ENCODE results near the gene TBX3.

The TBX3 gene

DNA sequence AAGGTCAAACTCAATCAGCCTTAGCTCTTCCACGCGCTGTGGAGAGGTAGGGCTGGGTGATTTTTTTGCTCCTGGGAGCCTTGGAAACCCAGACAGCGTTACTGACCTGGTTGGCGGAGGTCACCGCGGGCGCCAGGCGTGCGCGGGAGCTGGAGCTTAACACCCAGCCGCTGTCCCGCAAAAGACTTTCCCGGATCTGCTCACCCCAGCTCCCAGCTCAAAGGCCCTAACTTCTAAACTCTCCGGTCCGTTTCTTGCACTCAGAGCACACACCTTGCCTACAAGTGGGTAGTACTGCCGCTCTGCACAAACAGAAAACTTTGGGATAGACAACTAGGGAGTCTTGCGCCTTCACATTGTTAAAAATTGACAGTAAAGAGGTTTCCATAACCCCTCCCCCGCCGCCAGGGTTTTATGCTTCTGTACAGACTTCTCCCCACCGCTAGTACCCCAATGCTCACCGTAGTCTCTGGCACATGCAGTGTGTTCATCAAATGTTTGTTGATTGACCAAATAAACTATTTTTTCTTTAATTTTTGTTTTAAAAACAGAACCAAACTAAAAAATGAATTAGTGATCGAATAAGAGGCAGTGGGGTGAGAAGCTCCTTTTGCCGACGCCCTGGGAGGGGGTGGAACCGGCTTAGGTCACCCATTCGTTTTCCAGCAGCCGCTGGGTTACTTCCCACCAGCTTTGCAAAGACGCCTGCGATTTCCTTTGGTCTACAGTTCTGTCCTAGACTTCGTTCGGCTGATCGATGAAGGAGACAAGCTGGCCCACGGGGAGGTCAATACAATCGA, 12.7 kb upstream of the TBX3 start:
- no peak for DNase-seq (ENCODE audit: low read depth)

DNA sequence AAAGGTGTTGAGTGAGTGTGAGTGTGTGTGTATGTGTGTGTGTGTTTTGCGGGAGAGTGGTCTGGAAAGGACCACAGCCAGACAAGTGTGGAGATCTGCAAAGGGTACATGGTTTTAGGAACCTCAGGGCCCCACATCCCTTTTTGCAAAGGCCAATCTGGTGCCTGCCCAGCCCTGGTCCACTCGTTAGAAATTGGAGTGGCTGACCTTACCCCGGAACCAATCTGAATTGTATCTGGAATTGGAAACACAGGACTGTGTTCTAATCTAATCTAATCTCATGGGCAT, 11.3 kb upstream of the TBX3 start:
- DNase-seq (ENCODE audit: low read depth), result no peak

DNA sequence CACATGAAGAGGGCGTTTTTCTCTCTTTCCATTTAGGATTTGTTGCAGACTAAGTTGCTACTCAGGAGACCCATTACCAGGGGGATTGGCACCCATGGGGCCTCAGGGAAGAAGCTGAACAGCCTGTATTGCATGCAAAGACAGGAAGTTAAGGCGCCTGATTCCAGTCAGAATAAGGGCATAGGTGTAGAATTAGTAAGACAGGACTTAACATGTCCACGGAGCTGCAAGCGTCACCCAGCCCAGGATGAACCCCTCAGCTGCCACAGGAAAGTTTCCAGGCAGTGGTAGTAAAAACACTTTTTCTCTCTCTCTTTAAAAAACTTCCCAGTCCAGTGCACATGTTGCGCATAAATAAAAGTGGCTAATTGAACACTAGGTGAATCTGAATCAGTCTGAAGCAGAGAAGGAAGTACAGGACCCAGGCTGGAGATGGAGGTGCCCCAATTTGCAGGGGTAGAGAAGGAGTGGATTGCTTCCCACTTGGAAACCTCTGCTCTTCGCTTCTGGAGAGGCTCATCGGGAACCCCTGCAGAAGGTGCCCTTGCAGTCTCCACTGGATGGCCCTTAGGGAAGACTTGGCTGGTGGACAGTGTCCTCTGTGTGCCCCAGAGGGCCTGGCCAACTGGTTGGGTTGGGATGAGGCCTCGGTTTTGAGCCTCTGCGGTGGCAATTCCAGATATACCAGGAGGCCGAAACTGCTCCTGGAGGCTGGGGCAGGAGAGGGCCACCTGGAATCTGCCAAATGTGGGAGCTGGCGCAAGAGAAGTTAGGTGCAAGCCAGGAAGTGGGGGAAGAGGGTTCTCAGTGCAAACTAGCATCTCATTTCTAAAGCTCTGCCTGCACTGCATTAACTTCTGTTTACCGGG, 10.7 kb upstream of the TBX3 start:
- no peak for DNase-seq (ENCODE audit: low read depth)

DNA sequence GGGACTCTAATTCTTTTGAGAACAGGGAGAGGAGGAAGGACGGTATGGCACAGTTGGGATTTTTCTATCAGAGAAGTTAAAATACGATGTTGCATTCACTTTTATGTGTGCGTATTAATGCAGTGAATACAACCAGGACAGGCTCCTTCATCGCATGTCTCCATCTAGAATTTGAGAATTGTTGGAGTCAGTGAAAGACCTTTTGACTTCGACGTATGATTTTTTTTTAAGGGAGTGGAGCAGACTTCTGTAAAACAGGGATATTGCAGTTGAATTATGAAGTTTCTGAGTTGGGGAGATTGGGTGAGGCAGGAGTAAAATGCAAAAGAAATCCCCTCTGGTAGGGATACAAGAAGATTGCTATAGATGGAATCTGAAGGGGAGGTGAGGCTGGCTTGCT, 9.6 kb upstream of the TBX3 start:
- DNase-seq (ENCODE audit: low read depth), result no peak

DNA sequence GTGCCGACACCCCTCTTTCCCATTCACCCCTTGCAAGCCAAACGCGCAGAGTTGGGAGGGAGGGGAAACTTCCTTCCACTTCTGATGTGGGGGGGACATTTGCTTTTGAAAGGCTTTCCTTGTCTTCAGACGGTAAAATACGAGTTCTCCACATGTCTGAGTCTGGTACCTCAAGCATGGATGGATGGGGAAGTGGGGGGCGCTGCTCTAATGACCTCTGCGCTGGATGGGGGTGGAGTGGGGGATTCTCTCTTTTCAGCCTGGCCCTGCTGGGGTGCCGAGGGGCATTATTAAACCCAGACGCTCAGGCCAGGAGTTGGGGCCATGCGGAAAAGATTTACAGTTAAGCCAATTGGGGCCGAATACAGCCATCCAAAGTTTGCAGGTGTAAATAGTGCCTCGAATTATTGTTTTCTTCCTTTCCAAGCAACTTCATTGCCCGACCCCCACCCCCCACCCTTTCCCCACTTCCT, 9.1 kb upstream of the TBX3 start:
- DNase-seq (ENCODE audit: low read depth), result no peak

DNA sequence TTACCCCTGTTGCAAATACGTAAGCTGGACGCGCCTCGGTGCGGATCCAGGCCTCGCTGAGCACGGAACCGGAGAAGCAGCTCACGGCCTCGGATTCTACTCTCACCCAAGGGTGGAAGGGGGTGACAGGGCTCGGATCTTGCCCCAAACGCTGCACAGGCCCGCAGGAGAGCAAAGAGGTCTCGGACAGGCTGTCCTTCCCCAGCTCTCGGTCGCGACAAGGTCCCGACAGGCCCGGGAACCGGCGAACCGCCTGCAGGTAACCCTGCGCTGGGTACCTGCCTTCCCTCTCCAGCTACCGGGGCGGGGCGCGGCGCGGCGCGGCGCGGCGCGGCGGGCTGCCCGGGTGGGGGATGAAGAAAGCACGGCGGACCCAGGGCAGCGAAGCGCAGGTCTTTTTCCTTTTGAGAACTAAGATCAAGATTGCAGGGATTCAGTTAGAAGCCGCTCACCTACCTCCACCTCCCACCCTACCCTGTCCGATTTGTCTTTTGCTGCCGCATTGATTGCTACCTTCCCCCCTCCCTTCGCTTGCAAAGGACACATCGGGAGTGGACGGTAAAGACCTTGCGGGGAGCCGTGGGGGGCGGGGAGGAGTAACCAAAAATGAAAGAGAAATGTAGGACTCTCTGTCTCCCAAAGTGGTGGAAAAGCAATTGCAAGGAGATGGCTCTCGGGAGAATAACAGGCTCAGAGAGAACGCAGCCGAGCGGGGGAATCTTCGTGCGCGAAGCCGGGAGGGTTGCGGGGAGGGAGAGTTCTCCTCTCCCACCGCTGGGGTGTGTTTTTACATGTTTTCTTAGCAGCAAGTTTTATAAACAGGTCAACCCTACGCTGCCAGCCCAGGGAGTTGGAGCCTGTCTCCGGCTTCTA, 8.4 kb upstream of the TBX3 start:
- no peak for DNase-seq (ENCODE audit: low read depth)

DNA sequence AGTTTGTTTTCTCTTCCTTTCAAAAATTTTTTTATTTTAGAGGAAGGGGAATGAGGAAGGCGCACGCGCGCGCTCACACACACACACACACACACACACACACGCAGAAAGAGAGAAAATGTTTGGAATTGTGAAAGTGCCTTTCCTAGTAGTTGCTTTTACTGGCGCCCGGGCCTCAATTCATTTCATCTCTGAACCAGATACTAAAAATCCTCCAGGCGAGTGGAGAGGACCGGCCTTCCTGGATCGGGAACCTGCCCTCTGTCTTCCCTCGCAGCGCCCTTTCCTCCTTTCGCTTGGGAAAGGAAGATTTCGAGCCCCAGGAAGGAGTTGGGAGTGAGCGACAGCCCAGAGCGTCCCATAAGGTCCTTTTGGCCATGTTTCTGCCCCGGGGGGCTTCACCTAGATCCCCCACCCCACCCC, 7.8 kb upstream of the TBX3 start:
- no peak for DNase-seq (ENCODE audit: low read depth)

DNA sequence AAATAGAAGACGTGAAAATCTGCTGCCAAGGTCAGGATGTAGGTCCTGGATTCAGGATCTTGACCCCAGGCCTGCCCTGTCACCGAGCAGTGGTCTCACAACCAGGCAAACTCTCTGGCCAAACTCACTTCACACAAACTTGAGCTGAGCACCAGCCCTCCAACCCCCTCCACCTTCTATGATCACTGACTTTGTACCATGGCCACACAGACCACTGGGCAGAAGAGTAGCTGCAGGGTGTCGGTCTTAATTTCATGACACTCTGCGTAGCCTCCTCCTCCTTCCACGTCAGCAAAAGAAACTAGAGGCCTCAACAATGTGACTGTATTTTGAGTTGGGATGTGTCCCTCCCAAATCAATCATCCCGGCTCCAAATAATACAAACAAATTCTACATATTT, 7.2 kb upstream of the TBX3 start:
- DNase-seq (ENCODE audit: low read depth), result no peak

DNA sequence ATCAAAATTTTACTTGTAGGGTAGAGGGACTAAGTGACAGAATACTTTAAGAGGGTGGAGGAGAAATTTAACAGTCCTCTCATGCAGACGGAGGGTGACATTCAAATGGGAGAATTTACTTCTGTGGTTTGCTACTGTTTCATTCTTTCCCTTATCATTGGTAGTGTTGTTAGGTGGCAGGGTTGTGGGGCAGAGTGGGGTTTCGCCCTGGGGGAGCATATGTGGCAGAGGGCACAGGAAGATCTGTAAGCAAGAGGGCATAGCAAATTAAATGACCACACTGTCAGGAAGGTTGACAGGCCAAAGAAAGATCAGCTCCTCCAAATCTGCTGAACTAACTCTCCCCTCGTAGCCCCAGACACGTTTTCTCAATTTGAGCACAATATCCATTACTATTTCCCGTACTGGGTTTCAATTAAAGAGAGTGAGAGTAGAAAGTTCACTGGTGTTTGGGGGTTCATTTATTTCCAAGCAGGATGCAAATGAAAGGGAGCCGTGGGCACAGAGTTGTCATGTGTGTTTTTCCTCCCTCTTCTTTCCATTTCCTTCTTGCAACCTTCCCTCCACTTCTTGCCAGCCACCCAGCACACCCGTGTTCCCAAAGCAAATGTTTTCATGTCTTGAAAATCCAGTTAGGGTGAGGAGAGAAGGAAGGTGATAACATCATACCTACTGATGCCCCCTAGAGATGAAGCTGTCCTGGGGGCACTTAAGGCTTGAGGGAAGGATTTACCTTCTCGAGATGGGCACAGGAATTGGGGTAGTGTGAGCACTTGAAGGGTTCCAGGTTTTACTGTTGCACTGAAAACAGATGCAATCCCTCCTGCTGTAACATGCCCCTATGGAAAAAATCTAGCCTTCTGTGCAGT, 6.5 kb upstream of the TBX3 start:
- no peak for DNase-seq (ENCODE audit: low read depth)

DNA sequence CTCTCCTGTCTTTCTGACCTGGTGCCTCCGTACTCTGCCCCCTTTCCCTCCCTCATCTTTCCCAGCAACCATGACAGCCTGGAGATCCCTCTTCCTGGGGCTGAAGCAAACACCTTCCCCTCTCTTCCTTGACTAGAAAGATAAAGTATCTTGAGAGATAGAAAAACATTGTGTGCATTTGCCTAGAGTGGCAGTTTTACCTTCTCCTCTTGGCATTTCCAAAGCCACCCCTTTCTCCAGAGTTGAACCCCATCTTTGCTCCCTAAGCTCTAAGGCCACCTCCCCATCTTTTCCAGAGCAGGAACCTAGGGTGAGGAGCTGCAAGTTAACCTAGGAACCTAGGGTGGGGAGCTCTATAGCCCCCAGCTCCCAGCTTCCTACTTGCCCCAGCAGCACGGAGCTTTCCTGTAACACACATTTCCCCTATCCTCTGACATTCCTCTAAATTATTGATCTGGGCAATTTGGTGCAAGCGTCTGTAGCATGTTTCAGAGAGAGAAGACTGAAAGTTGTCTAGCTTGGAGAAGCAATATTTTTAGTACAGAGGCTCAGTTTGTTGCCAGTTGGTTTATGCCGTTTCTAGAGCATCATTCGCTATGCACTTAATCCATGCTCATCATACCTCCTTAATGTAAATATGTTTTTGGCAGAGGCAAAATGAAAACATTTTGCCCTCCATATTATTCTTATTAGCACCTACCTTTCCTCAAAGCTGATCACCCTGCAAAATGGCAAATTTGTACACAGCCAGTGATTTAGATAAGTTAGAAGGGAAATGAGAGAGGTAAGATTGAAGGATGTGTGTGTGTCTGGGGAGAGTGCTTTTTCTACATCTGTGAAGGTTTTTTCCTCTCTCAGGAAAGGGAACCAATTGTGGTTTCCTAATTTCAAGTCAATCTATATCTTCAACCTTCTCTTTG, 5.4 kb upstream of the TBX3 start:
- DNase-seq (ENCODE audit: low read depth), result no peak

DNA sequence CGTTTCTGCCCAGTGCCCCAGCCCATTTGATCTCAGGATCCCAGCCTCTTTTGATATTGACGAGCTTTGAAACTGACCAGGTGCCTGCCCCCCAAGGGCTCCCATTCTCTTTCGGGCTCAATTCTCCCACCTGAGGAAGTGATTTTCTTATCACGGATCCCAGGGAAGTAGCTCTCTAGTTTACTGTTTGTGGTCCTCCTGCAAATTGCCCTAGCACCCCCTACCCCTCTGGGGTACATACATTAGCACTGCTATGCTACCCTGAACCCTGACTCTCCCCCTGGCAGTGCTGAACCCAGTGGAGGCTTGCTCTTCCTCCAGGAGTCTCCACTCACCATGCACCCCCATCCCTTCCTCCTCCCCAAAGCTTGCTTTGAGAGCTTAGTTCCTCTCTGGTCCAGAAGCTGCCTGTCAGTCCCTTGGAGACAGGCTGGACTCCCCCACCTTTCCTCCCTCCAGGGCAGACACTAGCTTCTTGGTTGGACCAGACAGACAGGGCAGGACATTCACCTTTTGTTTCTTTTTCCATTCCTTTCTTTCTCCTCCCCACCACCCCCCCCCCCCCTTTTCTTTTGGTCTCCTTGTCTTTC, 4.4 kb upstream of the TBX3 start:
- no peak for DNase-seq (ENCODE audit: low read depth)

DNA sequence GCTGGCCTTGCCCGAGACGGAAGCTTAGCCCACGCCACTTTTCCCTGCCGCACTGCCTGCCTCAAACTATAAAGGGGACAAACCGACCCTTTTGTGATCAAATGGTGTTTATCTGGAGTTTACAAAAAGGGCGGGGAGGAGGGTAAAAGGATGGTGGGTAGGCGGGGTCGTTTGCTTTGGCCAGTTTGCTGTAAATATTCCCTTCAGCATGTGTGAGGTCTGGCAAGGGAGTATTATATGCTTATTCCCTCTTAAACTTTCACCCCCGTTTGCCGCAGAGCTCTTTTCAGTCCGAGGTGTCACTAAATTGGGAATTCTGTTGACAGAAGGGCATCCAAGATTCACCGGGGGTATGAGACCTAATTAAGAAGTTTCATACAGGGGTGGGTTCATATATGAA, 3.8 kb upstream of the TBX3 start:
- no peak for DNase-seq (ENCODE audit: low read depth)

DNA sequence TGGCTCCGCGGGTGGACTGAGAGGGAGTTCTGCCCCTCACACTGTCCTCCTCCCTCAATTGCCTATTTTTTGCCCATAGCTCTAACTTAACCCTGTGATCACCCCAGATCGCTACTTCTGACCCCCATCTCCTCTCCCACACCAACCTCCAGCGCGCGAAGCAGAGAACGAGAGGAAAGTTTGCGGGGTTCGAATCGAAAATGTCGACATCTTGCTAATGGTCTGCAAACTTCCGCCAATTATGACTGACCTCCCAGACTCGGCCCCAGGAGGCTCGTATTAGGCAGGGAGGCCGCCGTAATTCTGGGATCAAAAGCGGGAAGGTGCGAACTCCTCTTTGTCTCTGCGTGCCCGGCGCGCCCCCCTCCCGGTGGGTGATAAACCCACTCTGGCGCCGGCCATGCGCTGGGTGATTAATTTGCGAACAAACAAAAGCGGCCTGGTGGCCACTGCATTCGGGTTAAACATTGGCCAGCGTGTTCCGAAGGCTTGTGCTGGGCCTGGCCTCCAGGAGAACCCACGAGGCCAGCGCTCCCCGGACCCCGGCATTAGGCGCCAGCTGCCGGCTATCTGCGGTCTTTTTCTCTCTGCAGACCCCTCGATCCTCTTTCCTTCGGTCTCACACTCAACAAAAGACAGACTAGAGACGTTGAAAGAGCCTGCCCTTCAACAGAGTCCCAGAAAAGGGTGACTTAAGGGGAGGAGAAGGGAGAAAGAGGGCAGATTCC, 3.0 kb upstream of the TBX3 start:
- no peak for DNase-seq (ENCODE audit: low read depth)

DNA sequence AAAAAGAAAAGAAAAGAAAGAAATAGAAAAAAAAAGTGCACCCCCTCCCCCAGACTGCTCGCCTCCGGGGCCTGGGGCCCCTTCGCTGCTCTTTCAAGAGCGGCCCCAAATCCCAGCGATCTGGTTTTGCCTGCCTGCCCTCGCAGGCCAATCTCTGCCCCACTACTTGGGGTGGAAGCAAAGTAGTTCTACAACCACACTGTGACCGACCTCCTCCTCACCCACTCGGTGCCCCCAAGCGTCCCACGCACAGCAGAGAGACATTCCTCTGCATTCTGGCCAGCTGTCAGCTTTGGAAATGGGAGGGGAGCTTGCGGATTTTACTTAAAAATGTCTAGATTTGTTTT, 2.4 kb upstream of the TBX3 start:
- no peak for DNase-seq (ENCODE audit: low read depth)

DNA sequence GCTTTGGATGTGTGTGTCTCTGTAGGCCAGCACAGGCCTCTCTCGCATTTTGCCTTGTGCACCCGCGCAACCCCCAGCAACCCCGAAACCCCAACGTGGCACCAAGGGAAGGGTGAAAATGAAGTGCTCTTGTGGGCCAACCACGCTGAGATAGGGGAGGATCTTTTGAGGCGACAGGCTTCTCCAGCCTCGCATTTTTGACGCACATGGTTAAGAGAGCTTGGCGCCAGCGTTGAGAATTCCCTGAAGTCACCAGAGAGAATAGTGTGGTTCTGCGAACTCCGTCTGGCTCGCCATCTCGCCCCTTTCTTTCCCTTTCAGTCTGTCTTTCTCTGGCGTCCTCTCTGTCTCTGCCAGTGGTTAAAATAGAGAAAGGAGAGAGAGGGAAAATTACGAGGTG, 1.9 kb upstream of the TBX3 start:
- no peak for DNase-seq (ENCODE audit: low read depth)

DNA sequence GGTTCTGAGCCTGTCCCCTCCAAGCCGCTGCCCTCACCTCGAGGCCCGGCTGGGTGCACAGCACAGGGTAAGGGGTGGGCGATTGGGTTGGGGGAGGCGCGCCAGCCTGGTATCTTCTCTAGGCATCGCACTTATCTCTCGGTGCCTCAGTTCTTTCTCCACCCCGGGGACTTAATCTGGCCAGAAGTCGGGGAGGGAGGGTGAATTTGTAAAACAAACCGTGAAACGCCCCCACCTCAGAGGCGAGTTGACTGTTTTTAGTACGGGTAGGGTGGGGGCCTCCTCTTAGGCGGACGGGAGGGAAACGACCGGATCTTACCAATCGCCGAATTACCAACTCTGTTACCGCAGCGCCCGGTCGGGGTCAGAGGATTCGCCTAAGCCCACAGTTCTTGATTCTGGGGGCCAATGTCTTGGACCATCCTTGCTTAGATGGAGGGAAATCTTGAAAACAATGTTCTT, 1.4 kb upstream of the TBX3 start:
- no peak for DNase-seq (ENCODE audit: low read depth)

DNA sequence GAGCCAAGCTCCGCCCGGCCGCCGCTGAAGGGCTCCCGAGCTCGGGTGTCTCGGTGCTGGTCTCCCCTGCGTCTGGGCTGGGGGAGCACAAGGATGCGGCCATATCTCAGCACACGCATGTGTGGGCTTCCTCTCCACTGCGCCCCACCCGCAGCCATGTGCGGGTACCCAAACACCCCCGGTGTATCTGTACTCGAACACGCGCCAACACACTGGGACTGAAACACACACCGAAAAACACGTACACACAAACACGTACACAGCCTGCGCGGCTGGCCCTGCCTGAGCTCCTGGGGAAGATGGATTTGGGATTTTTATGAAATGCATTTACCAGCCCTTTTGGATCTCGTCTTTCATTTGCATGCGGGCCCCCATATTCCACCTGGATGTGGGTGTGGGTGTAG, 897 bp upstream of the TBX3 start:
- no peak for DNase-seq (ENCODE audit: low read depth)

DNA sequence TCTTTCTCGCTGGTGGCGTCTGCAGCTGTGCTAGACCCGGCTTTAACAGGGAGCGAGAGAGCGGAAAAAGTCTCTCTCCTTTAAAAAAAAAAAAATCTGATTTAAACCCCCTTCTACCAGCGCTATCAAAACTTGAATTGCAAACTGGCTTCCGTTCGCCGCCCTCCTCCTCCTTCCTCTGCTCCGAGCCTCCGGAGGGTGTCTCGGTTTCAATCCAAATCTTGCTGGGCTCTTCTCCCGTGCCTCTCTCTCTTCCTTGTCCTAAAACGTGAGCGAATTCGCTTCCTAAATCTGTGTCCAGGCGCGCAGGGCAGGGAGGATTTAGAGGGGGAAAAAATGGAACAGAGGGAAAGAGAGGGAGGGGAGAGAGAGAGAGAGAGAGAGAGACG, 272 bp downstream of the TBX3 start:
- no peak for DNase-seq (ENCODE audit: low read depth)
